ENCODE data around the gene SMAP2. TPM values are rescaled to one million over a fixed set of nuclear protein-coding genes. Genes with fewer than 3 reads are reported as not detected.

The SMAP2 gene
- total and polyA plus RNA-seq, 10 of the 15 experiments (the other 5 are each of a cell fraction or from before 2014, with no cell fraction given), result 33.4 to 177 (median 105) TPM

DNA sequence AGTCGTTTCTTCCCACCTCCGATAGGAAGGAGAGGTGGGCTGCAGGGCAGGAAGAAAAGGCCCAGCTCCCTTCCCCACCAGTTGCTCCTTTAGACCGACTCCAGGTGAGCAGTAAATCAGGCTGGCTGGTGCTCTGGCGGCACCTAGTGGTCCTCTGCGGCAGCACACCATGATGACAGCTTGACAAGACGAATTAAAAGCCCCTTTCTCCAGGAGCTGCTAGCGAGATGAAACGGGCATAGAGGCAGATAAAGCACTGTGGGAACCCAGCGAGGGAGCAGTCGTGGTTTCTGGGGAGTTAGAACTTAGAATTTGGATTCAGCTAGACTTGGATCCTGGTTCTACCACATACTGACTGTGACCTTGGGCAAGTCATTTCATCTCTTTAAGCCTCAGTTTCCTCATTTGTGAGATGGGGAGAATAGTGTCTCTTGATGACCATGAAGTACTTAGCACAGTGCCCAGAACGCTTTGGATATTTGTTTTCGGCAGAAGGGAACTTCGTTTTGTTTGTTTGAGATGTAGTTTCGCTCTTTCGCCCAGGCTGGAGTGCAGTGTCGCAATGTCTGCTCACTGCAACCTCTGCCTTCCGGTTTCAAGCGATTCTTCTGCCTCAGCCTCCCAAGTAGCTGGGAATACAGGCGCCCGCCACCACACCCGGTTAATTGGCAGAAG, 34.6 kb upstream of the SMAP2 start:
- peak; percentile 96 for FAIRE-seq
- TF ChIP-seq, protein P1, sequence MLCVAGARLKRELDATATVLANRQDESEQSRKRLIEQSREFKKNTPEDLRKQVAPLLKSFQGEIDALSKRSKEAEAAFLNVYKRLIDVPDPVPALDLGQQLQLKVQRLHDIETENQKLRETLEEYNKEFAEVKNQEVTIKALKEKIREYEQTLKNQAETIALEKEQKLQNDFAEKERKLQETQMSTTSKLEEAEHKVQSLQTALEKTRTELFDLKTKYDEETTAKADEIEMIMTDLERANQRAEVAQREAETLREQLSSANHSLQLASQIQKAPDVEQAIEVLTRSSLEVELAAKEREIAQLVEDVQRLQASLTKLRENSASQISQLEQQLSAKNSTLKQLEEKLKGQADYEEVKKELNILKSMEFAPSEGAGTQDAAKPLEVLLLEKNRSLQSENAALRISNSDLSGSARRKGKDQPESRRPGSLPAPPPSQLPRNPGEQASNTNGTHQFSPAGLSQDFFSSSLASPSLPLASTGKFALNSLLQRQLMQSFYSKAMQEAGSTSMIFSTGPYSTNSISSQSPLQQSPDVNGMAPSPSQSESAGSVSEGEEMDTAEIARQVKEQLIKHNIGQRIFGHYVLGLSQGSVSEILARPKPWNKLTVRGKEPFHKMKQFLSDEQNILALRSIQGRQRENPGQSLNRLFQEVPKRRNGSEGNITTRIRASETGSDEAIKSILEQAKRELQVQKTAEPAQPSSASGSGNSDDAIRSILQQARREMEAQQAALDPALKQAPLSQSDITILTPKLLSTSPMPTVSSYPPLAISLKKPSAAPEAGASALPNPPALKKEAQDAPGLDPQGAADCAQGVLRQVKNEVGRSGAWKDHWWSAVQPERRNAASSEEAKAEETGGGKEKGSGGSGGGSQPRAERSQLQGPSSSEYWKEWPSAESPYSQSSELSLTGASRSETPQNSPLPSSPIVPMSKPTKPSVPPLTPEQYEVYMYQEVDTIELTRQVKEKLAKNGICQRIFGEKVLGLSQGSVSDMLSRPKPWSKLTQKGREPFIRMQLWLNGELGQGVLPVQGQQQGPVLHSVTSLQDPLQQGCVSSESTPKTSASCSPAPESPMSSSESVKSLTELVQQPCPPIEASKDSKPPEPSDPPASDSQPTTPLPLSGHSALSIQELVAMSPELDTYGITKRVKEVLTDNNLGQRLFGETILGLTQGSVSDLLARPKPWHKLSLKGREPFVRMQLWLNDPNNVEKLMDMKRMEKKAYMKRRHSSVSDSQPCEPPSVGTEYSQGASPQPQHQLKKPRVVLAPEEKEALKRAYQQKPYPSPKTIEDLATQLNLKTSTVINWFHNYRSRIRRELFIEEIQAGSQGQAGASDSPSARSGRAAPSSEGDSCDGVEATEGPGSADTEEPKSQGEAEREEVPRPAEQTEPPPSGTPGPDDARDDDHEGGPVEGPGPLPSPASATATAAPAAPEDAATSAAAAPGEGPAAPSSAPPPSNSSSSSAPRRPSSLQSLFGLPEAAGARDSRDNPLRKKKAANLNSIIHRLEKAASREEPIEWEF (IDR thresholded peaks at IDR 0.05; ENCODE audit: insufficient replicate concordance, low read depth, low read length), result no peak
- peak; percentile 78; the same call in 1 of the 2 replicates for TF ChIP-seq ZNF207 (IDR thresholded peaks at IDR 0.05; ENCODE audit: borderline replicate concordance)
- no peak for TF ChIP-seq KAT2A (conservative IDR thresholded peaks at IDR 0.05; ENCODE audit: control insufficient read depth, low read depth, low read length)
- TF ChIP-seq RAD21 (IDR thresholded peaks at IDR 0.05; ENCODE audit: insufficient read depth, low read depth, low read length), result peak; percentile 98
- TF ChIP-seq WRNIP1 (IDR thresholded peaks at IDR 0.05; ENCODE audit: borderline replicate concordance, low read depth, low read length), result no peak
- no peak for TF ChIP-seq MXI1 (IDR thresholded peaks at IDR 0.05; ENCODE audit: low read depth, low read length)
- TF ChIP-seq, protein P2, sequence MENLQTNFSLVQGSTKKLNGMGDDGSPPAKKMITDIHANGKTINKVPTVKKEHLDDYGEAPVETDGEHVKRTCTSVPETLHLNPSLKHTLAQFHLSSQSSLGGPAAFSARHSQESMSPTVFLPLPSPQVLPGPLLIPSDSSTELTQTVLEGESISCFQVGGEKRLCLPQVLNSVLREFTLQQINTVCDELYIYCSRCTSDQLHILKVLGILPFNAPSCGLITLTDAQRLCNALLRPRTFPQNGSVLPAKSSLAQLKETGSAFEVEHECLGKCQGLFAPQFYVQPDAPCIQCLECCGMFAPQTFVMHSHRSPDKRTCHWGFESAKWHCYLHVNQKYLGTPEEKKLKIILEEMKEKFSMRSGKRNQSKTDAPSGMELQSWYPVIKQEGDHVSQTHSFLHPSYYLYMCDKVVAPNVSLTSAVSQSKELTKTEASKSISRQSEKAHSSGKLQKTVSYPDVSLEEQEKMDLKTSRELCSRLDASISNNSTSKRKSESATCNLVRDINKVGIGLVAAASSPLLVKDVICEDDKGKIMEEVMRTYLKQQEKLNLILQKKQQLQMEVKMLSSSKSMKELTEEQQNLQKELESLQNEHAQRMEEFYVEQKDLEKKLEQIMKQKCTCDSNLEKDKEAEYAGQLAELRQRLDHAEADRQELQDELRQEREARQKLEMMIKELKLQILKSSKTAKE (IDR thresholded peaks at IDR 0.05; ENCODE audit: low read depth, poor library complexity, severe bottlenecking), result peak; percentile 55
- TF ChIP-seq EED (IDR thresholded peaks at IDR 0.05; ENCODE audit: low read depth), result peak; percentile 25; the same call in 1 of the 2 replicates
- peak; percentile 57; the same call in 1 of the 2 replicates for TF ChIP-seq TCF3 (IDR thresholded peaks at IDR 0.05; ENCODE audit: borderline replicate concordance, insufficient read depth, low read depth, low read length)
- TF ChIP-seq DPF2 (IDR thresholded peaks at IDR 0.05), result 0 out of 2 replicates have a peak, but pooled peaks have one; percentile 32
- TF ChIP-seq SMC3 (IDR thresholded peaks at IDR 0.05; ENCODE audit: borderline replicate concordance, low read length), result peak; percentile 98
- TF ChIP-seq, protein P3, sequence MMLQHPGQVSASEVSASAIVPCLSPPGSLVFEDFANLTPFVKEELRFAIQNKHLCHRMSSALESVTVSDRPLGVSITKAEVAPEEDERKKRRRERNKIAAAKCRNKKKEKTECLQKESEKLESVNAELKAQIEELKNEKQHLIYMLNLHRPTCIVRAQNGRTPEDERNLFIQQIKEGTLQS (IDR thresholded peaks at IDR 0.05; ENCODE audit: borderline replicate concordance, extremely low read depth, low read depth, low read length), result peak; percentile 1; the same call in 1 of the 2 replicates
- TF ChIP-seq JUND (IDR thresholded peaks at IDR 0.05; ENCODE audit: low read depth, low read length), result no peak
- TF ChIP-seq TBL1XR1 (IDR thresholded peaks at IDR 0.05; ENCODE audit: low read depth, low read length), result no peak

More for the DNA sequence above, 34.6 kb upstream of the SMAP2 start:
- intact Hi-C loops (cut with micrococcal nuclease; ENCODE audit: unreplicated experiment), result loop anchor here (1.0 kb wide), 5 partner anchors 65 to 261 kb away; no protein-coding TSS in a partner anchor
- 27% methylated on average over 21 of the region's 21 CpGs for WGBS (ENCODE audit: insufficient coverage, insufficient replicate concordance, low lambda C conversion rate, missing lambda C conversion rate)
- ATAC-seq, result peak; percentile 99
- H3K9ac ChIP-seq (ENCODE audit: control insufficient read depth, insufficient read depth, low read length), result no peak overlapping the region
- ChIA-PET POLR2A (interaction anchor here (0.6 to 3.7 kb wide), 12 partner anchors 15 to 205 kb away, joined by 3 to 16 read pairs (median 4); partner anchors contain the start of gene SMAP2), CTCF (interaction anchor here (0.6 to 11.6 kb wide), 76 partner anchors 9 to 523 kb away, joined by 3 to 332 read pairs (median 5); partner anchors contain the start of genes COL9A2, SMAP2, TMCO2 and ZMPSTE24), RAD21 (ENCODE audit: unreplicated experiment) (interaction anchor here (0.6 to 6.8 kb wide), 48 partner anchors 10 to 419 kb away, joined by 3 to 151 read pairs (median 4); partner anchors contain the start of genes COL9A2, RLF, SMAP2 and ZFP69B), SMC1A (ENCODE audit: uncharacterized antibody, unreplicated experiment) (interaction anchor here (0.6 to 8.1 kb wide), 56 partner anchors 9 to 419 kb away, joined by 3 to 182 read pairs (median 5); partner anchors contain the start of genes COL9A2 and ZFP69B)
- H3K9me3 ChIP-seq (replicated peaks; ENCODE audit: control insufficient read depth, insufficient read depth, low read length), result peaks cover 3% of the 10 kb centered on the region; the same call in 2 of the 3 replicates
- peak; percentile 76 for DNase-seq (ENCODE audit: low read depth, low spot score)
- no peaks in the 10 kb centered on the region for H3K79me2 ChIP-seq (ENCODE audit: control insufficient read depth, insufficient read depth, low read length)
- peak overlapping the region; percentile 84 for H2AFZ ChIP-seq (ENCODE audit: control insufficient read depth, low read depth, low read length)
- H3K27me3 ChIP-seq (replicated peaks in 1 of 2; ENCODE audit: control insufficient read depth in 2 of 2, insufficient read depth in 2 of 2, low read length in 1 of 2), result no peaks in the 10 kb centered on the region
- no peak overlapping the region for H3K27ac ChIP-seq (ENCODE audit: control insufficient read depth, insufficient read depth)
- in situ Hi-C loops (cut with MboI), result loop anchor here (5.0 kb wide), 3 partner anchors 63 to 257 kb away; no protein-coding TSS in a partner anchor
- peak overlapping the region; percentile 47 for H3K4me2 ChIP-seq (ENCODE audit: control insufficient read depth, insufficient read depth)
- H3K36me3 ChIP-seq (ENCODE audit: control insufficient read depth in 2 of 2, insufficient read depth in 2 of 2, low read length in 1 of 2), result no peaks in the 10 kb centered on the region
- no peaks in the 10 kb centered on the region for H4K20me1 ChIP-seq (ENCODE audit: control insufficient read depth, insufficient read depth)
- H3K4me1 ChIP-seq (ENCODE audit: control insufficient read depth, insufficient read depth, low read length), result peaks cover 5% of the 10 kb centered on the region; the same call in 1 of the 2 replicates
- no TSS peak for BruUV-seq (replicated peaks)
- no peak overlapping the region for H3K4me3 ChIP-seq

Measured in GM12878 (cell line).